Neuronal stem cell (in vitro differentiated cells): ENCODE results near the gene PAOX.
A peak's percentile ranks its signal among the peaks of the same experiment; 100 is the strongest.
"Not testable (repeated sequence)": the region's sequence is repeated elsewhere in the genome, so short reads cannot be mapped to it uniquely, and the experiment has no call there.

Experiments
- DNase-seq: peaks from one replicate; pipeline ENCODE4 v3.0.0-alpha.2; 2013; ENCODE audit warnings: low spot score
- H2AFZ ChIP-seq: one replicate; pipeline ENCODE4 v1.6.1; 2013; ENCODE audit warnings: mild to moderate bottlenecking, low read length, inconsistent platforms
- H2AK5ac ChIP-seq: 2 replicates; pipeline ENCODE4 v1.6.1; 2013; ENCODE audit warnings: low read depth, mild to moderate bottlenecking, inconsistent platforms, low read length, moderate library complexity, mixed read lengths
- H2BK120ac ChIP-seq: 2 replicates; pipeline ENCODE4 v1.6.1; 2013; ENCODE audit warnings: low read depth, mild to moderate bottlenecking, inconsistent platforms, low read length, moderate library complexity, mixed read lengths
- H2BK12ac ChIP-seq: one replicate; pipeline ENCODE4 v1.6.1; 2013; ENCODE audit warnings: low read length, inconsistent platforms
- H2BK15ac ChIP-seq: 2 replicates; pipeline ENCODE4 v1.6.1; 2013; ENCODE audit warnings: mild to moderate bottlenecking, low read length, inconsistent platforms, mixed read lengths
- H2BK5ac ChIP-seq: one replicate; pipeline ENCODE4 v1.6.1; 2013; ENCODE audit warnings: inconsistent platforms, mild to moderate bottlenecking, low read length, moderate library complexity
- H3K14ac ChIP-seq: one replicate; pipeline ENCODE4 v1.6.1; 2013; ENCODE audit warnings: low read length, inconsistent platforms
- H3K18ac ChIP-seq: 2 replicates; pipeline ENCODE4 v1.6.1; 2013; ENCODE audit warnings: low read length, inconsistent platforms
- H3K23ac ChIP-seq: 2 replicates; pipeline ENCODE4 v1.6.1; 2013; ENCODE audit warnings: low read depth, mild to moderate bottlenecking, mixed read lengths, low read length, inconsistent platforms; ENCODE audit not compliant: poor library complexity
- H3K27ac ChIP-seq: replicated peaks from 3 replicates; pipeline ENCODE4 v1.5.1; 2013; ENCODE audit warnings: low read length, inconsistent platforms
- H3K27me3 ChIP-seq, 3 experiments: 2 replicates each; pipeline ENCODE4 v1.6.1; 2013; ENCODE audit warnings: low read length in 3 of 3, mild to moderate bottlenecking in 2 of 3, inconsistent platforms in 1 of 3, low read depth in 1 of 3, mixed read lengths in 1 of 3, moderate library complexity in 1 of 3; ENCODE audit not compliant: control insufficient read depth in 3 of 3, insufficient read depth in 3 of 3
- H3K36me3 ChIP-seq, 2 donors: replicated peaks in 1 of 2; 2 replicates each; pipeline ENCODE4 v1.6.1; 2013; ENCODE audit warnings: low read length in 2 of 2; ENCODE audit not compliant: control insufficient read depth in 2 of 2, insufficient read depth in 2 of 2
- H3K4ac ChIP-seq: 2 replicates; pipeline ENCODE4 v1.6.1; 2013; ENCODE audit warnings: inconsistent platforms, mild to moderate bottlenecking, low read length, moderate library complexity
- H3K4me1 ChIP-seq, 2 donors: 1 replicate in 1 of 2; 2 replicates in 1 of 2; pipeline ENCODE4 v1.6.1; 2013; ENCODE audit warnings: low read length in 2 of 2, low read depth in 1 of 2; ENCODE audit not compliant: control insufficient read depth in 2 of 2, insufficient read depth in 1 of 2
- H3K4me2 ChIP-seq: one replicate; pipeline ENCODE4 v1.6.1; 2013; ENCODE audit warnings: mild to moderate bottlenecking, low read length, inconsistent platforms; ENCODE audit not compliant: insufficient read depth, poor library complexity, severe bottlenecking
- H3K4me3 ChIP-seq, 2 donors: 2 replicates each; pipeline ENCODE4 v1.5.1; 2013; ENCODE audit warnings: low read length in 2 of 2, mild to moderate bottlenecking in 2 of 2, inconsistent platforms in 1 of 2, moderate library complexity in 1 of 2
- H3K79me1 ChIP-seq: one replicate; pipeline ENCODE4 v1.6.1; 2013; ENCODE audit warnings: low read depth, mild to moderate bottlenecking, inconsistent platforms, low read length, moderate library complexity
- H3K9ac ChIP-seq: one replicate; pipeline ENCODE4 v1.6.1; 2013; ENCODE audit warnings: mild to moderate bottlenecking, low read depth, low read length, inconsistent platforms; ENCODE audit not compliant: poor library complexity
- H3K9me3 ChIP-seq, 2 donors: replicated peaks in 1 of 2; 2 replicates each; pipeline versions ENCODE3 to v1.6.1; 2013; ENCODE audit warnings: low read length in 2 of 2, mild to moderate bottlenecking in 2 of 2, inconsistent platforms in 1 of 2, low read depth in 1 of 2, mixed read lengths in 1 of 2, moderate library complexity in 1 of 2; ENCODE audit not compliant: control insufficient read depth in 2 of 2, insufficient read depth in 1 of 2
- H4K8ac ChIP-seq: one replicate; pipeline ENCODE4 v1.6.1; 2013; ENCODE audit warnings: low read depth, mild to moderate bottlenecking, inconsistent platforms, low read length, moderate library complexity
- H4K91ac ChIP-seq: one replicate; pipeline ENCODE4 v1.6.1; 2013; ENCODE audit warnings: low read length, low read depth, mild to moderate bottlenecking, inconsistent platforms; ENCODE audit not compliant: poor library complexity
- WGBS, 2 donors: extraction: QIAGEN DNeasy Blood & Tissue Kit; methylation state at CpG; one replicate each; pipeline ENCODE4 v1.1.7; 2013; ENCODE audit warnings: missing lambda C conversion rate in 2 of 2, mixed read lengths in 1 of 2; ENCODE audit not compliant: insufficient read length in 2 of 2, insufficient replicate concordance in 1 of 2; ENCODE audit errors: extremely low coverage in 2 of 2; 5-methylcytosine and 5-hydroxymethylcytosine counted together

Gene PAOX

DNA sequence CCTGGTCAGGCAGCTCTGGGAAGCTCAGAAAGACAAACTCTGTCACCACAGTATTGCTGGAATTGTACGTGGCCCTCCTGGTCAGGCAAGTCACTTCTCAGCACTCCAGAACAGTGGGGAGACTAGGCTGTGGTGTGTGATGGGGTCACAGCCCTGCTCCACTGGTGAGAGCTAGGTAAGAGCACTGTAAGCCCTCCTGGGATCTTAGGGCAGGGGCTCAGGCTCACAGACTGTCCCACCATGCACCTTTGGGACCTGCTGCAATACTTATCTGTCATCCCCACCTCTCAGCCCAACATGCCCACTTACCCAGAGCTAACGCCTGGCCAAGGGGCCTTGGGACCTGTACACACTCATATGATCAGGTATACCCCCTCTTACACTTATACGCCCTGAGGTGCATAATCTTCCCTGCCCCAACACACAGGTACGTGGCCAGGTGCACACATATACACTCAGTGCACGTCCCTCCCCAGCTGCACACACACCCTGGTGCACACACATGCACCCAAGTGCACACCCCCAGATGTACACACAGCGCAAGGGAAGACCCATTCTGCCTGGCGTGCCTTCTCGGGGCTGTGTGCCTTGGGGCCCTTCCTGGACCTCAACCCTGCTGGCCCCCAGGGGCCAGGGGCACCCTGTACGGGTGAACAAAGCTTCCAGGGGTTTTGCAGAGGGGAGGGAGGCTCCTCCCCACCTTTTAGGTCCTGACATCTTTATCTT is 53.0 kb downstream of the PAOX start:
- H2AK5ac ChIP-seq, H3K27ac ChIP-seq, H3K4me1 ChIP-seq, H3K27me3 ChIP-seq, H3K4ac ChIP-seq, H3K9ac ChIP-seq, H2BK120ac ChIP-seq, H3K36me3 ChIP-seq, H3K14ac ChIP-seq, H2BK12ac ChIP-seq, H4K8ac ChIP-seq, DNase-seq, H2BK5ac ChIP-seq, H3K4me3 ChIP-seq, H3K18ac ChIP-seq, H3K4me2 ChIP-seq, H2BK15ac ChIP-seq, H3K9me3 ChIP-seq, H3K23ac ChIP-seq, H2AFZ ChIP-seq, H3K79me1 ChIP-seq, H4K91ac ChIP-seq: not testable (repeated sequence)
- WGBS, 2 donors, result no CpG with 5 or more reads among the region's 9 CpGs

DNA sequence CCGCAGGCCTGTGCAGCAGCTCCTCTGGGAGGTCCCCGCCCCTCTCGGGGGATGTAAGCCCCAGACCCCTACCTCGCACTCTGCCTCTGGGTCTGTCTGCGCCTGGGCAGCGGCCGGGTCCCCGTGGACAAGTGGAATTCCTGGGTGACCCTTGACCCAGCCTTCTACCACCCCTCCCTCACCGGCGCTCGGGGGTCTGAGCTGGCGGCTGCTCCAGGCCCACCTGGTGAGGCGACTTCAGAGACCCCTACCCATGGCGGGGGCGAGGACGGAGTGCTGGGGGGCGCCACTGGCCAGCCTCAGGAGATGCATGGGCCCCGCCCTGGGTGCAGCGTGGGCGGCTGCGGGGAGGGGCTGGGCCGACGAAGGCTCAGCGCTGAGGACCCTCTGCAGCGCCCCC is 53.7 kb downstream of the PAOX start:
- no CpG with 5 or more reads among the region's 25 CpGs for WGBS, 2 donors
- not testable (repeated sequence) for DNase-seq

GRCh38 chr10:133438711-133439273 is 59.7 kb downstream of the PAOX start:
- H3K4ac ChIP-seq, result no peak overlapping the region
- H3K4me3 ChIP-seq, result no peak overlapping the region
- no peaks in the 10 kb centered on the region for H3K4me1 ChIP-seq
- no peak overlapping the region for H3K4me2 ChIP-seq
- DNase-seq, result no peak
- H4K91ac ChIP-seq, result no peak overlapping the region
- H3K9me3 ChIP-seq, result peaks cover 0 to 41% of the 10 kb centered on the region in 2 donors
- H3K27ac ChIP-seq, result no peak overlapping the region
- H3K14ac ChIP-seq, result no peak overlapping the region
- no peak overlapping the region for H3K23ac ChIP-seq
- no peaks in the 10 kb centered on the region for H3K36me3 ChIP-seq
- no peak overlapping the region for H3K9ac ChIP-seq
- H2BK5ac ChIP-seq, result no peak overlapping the region
- no peak overlapping the region for H2AK5ac ChIP-seq
- H3K27me3 ChIP-seq, result no peaks in the 10 kb centered on the region
- H2BK12ac ChIP-seq, result no peak overlapping the region
- WGBS, 2 donors, result no CpG with 5 or more reads among the region's 11 CpGs
- H4K8ac ChIP-seq, result no peak overlapping the region
- no peak overlapping the region for H2BK15ac ChIP-seq
- H2AFZ ChIP-seq, result no peak overlapping the region
- H3K18ac ChIP-seq, result no peak overlapping the region
- no peak overlapping the region for H2BK120ac ChIP-seq
- no peaks in the 10 kb centered on the region for H3K79me1 ChIP-seq

More for the DNA sequence above, 53.7 kb downstream of the PAOX start:
- not testable (repeated sequence) for H3K36me3 ChIP-seq, H2BK12ac ChIP-seq, H4K91ac ChIP-seq, H4K8ac ChIP-seq, H3K4ac ChIP-seq, H3K4me2 ChIP-seq, H3K23ac ChIP-seq, H2AK5ac ChIP-seq, H3K79me1 ChIP-seq, H3K27me3 ChIP-seq, H3K14ac ChIP-seq, H2AFZ ChIP-seq, H2BK5ac ChIP-seq, H3K9ac ChIP-seq, H3K18ac ChIP-seq, H3K27ac ChIP-seq, H2BK120ac ChIP-seq, H3K9me3 ChIP-seq, H3K4me1 ChIP-seq, H2BK15ac ChIP-seq, H3K4me3 ChIP-seq

DNA sequence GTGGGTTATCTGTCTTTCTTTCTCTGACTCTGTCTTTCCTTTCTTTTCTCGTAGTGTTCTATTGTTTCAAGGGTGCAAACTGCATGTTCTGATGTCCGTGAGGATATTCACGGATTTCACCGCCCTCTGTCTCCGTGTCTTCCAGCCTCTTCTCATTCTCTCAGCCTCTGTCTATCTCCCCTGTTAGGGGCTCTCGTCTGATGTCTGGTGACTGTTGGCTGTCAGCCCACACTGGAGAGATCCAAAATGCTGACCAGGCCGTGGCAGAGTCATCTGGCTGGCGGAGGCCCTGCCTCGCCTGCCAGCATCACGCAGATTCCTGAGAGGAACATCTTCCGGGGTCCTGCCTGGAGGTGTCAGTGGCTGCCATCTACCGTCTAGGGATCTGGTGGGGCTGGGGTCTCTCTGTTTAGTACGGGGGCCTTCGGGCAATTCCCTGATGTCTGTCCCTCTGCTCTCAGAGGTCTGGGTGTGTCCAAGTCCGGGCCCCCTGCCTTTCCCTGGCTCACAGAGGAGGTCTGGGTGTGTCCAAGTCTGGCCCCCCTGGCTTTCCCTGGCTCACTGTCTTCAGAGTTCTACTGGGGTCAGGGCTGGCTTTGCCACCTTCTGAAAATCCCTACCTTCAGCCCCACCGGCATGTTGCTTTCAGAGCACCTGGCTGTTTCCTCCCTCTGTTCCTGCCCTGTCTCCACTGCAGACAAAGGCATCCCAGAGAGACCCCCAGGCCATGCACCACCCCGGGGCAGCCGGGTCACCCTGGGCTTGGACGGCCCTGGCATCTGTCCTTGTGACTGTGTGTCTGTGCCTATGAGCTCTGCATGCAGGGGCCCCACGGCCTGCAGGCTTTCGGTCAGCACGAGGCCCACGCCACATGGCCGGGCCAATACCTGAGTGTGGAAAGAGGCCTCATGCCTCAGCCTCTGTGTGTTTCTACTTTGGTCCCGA is 60.7 kb downstream of the PAOX start:
- Histone ChIP-seq H3K4me2 (no peak overlapping the region), H4K91ac (no peak overlapping the region), H3K9ac (no peak overlapping the region), H3K36me3 (no peaks in the 10 kb centered on the region), H3K27me3 (no peaks in the 10 kb centered on the region), H4K8ac (no peak overlapping the region), H2BK5ac (no peak overlapping the region), H2BK120ac (no peak overlapping the region), H3K9me3 (peaks cover 0 to 48% of the 10 kb centered on the region in 2 donors), H3K4ac (no peak overlapping the region), H2BK12ac (no peak overlapping the region), H3K18ac (no peak overlapping the region), H3K4me3 (no peak overlapping the region), H2AK5ac (no peak overlapping the region), H2AFZ (no peak overlapping the region), H3K23ac (no peak overlapping the region), H3K27ac (no peak overlapping the region), H2BK15ac (no peak overlapping the region), H3K14ac (peak overlapping the region; percentile 58), H3K79me1 (no peaks in the 10 kb centered on the region), H3K4me1 (no peaks in the 10 kb centered on the region)
- no CpG with 5 or more reads among the region's 25 CpGs for WGBS, 2 donors
- no peak for DNase-seq
